A549 (cell line): ENCODE measurements around the gene MBNL3. TPM values are rescaled to one million over a fixed set of nuclear protein-coding genes. Genes with fewer than 3 reads are reported as not detected.

ENCODE experiments used
- ATAC-seq, 2 experiments: fragments of 200-7000 bp in 1 of 2; fragments of >200 bp in 1 of 2; cut with Nextera tagmentation in 1 of 2; cut with Tn5 transposase in 1 of 2; 3 replicates each; pipeline versions ENCODE4 v1.8.0 to v1.9.1; 2018 to 2020; ENCODE audit warnings: mild to moderate bottlenecking in 1 of 2, moderate library complexity in 1 of 2
- CTCF ChIA-PET: fragments of 300-600 bp; sonication (Branson Sonifier 250); formaldehyde crosslinking; extraction: SDS; loops from one replicate; lab custom pipeline; 2021; ENCODE audit warnings: antibody characterized with exemption, inconsistent platforms; lab: Yijun Ruan, JAX
- POLR2A ChIA-PET: fragments of 350-600 bp; formaldehyde crosslinking; extraction: SDS; loops from one replicate; lab custom pipeline; 2021; ENCODE audit warnings: antibody characterized with exemption, inconsistent platforms; lab: Yijun Ruan, JAX
- DNase-seq, 2 experiments: peaks; one replicate each; pipeline versions ENCODE4 v3.0.0 to v3.0.0-alpha.2; 2011 to 2016; ENCODE audit warnings: low read depth in 1 of 2, low spot score in 1 of 2
- FAIRE-seq: peaks from 2 replicates; lab custom pipeline; 2011; peaks lifted over from hg19 to GRCh38; lab: Jason Lieb, UNC
- H3K27ac ChIP-seq, 2 experiments: fragments of >200 bp; sonication (Bioruptor Twin); formaldehyde crosslinking; 3 replicates each; pipeline ENCODE4 v1.5.1; 2016 to 2017
- H3K4me1 ChIP-seq: fragments of >200 bp; sonication (Bioruptor Twin); formaldehyde crosslinking; 3 replicates; pipeline ENCODE4 v1.6.1; 2016
- H3K4me2 ChIP-seq: fragments of >200 bp; sonication (Bioruptor Twin); formaldehyde crosslinking; 3 replicates; pipeline ENCODE4 v1.6.1; 2016
- H3K4me3 ChIP-seq: fragments of >200 bp; sonication (Bioruptor Twin); formaldehyde crosslinking; 3 replicates; pipeline ENCODE4 v1.5.1; 2016
- H3K9me3 ChIP-seq: fragments of >200 bp; sonication (Bioruptor Twin); formaldehyde crosslinking; 3 replicates; pipeline ENCODE4 v1.6.1; 2016
- BHLHE40 ChIP-seq: IDR thresholded peaks from 2 replicates; pipeline ENCODE4 v1.6.1; 2012; ENCODE audit warnings: low read depth, low read length, inconsistent platforms
- CBX2 ChIP-seq: fragments of 200-600 bp; sonication (generic); IDR thresholded peaks from 2 replicates; pipeline ENCODE4 v1.6.1; 2016; ENCODE audit warnings: low read depth, mild to moderate bottlenecking, borderline replicate concordance
- CEBPB ChIP-seq, 2 experiments: fragments of >200 bp in 1 of 2; sonication (Bioruptor Twin) in 1 of 2; formaldehyde crosslinking in 1 of 2; IDR thresholded peaks; 2 replicates each; pipeline ENCODE4 v1.6.1; 2012 to 2016
- CHD2 ChIP-seq: fragments of 150-350 bp; IDR thresholded peaks from 2 replicates; pipeline ENCODE4 v1.6.1; 2014; ENCODE audit warnings: low read length; ENCODE audit not compliant: partially characterized antibody
- CHD4 ChIP-seq: fragments of 200-600 bp; sonication (generic); IDR thresholded peaks from 2 replicates; pipeline ENCODE4 v1.6.1; 2016; ENCODE audit warnings: antibody characterized with exemption, mild to moderate bottlenecking, borderline replicate concordance
- EHMT2 ChIP-seq: fragments of 200-600 bp; sonication (generic); IDR thresholded peaks from 2 replicates; pipeline ENCODE4 v1.6.1; 2016; ENCODE audit warnings: antibody characterized with exemption, low read depth, mild to moderate bottlenecking, moderate library complexity
- EP300 ChIP-seq, 2 experiments: fragments of >200 bp; sonication (Bioruptor Twin); formaldehyde crosslinking; IDR thresholded peaks; 2 replicates in 1 of 2; 3 replicates in 1 of 2; pipeline ENCODE4 v1.6.1; 2016 to 2017
- ESRRA ChIP-seq: fragments of 150-350 bp; IDR thresholded peaks from 2 replicates; pipeline ENCODE4 v1.6.1; 2014; ENCODE audit warnings: mild to moderate bottlenecking, low read length, borderline replicate concordance
- FOSB ChIP-seq: fragments of 250-450 bp; sonication (Bioruptor Pico); IDR thresholded peaks from 2 replicates; pipeline ENCODE4 v1.5.0; 2020; ENCODE audit warnings: mild to moderate bottlenecking, moderate library complexity
- FOSL2 ChIP-seq, 2 experiments: fragments of 450-650 bp in 1 of 2; fragments of >200 bp in 1 of 2; sonication (Bioruptor Twin) in 1 of 2; formaldehyde crosslinking; IDR thresholded peaks; 2 replicates each; pipeline versions ENCODE4 v1.5.0 to v1.6.1; 2016 to 2020; ENCODE audit warnings: mild to moderate bottlenecking in 1 of 2, moderate library complexity in 1 of 2
- GATA3 ChIP-seq: IDR thresholded peaks from 2 replicates; pipeline ENCODE4 v1.6.1; 2012; ENCODE audit warnings: borderline replicate concordance
- HDAC2 ChIP-seq: fragments of 200-600 bp; sonication (generic); IDR thresholded peaks from 2 replicates; pipeline ENCODE4 v1.6.1; 2016
- HOXB13 ChIP-seq: fragments of 250-450 bp; sonication (Bioruptor Pico); IDR thresholded peaks from 2 replicates; pipeline ENCODE4 v1.5.0; 2020; ENCODE audit warnings: low read depth, mild to moderate bottlenecking, moderate library complexity
- JUN ChIP-seq, 2 experiments: fragments of >200 bp; sonication (Bioruptor Twin); formaldehyde crosslinking; IDR thresholded peaks; 2 replicates in 1 of 2; 3 replicates in 1 of 2; pipeline ENCODE4 v1.6.1; 2016 to 2017
- JUNB ChIP-seq: fragments of >200 bp; sonication (Bioruptor Twin); formaldehyde crosslinking; IDR thresholded peaks from 2 replicates; pipeline ENCODE4 v1.6.1; 2016
- KDM1A ChIP-seq: fragments of 200-600 bp; sonication (generic); IDR thresholded peaks from 2 replicates; pipeline ENCODE4 v1.6.1; 2016; ENCODE audit warnings: low read depth, mild to moderate bottlenecking
- KDM5A ChIP-seq: fragments of 200-600 bp; sonication (generic); IDR thresholded peaks from 2 replicates; pipeline ENCODE4 v1.6.1; 2016; ENCODE audit warnings: antibody characterized with exemption, mild to moderate bottlenecking
- NR3C1 ChIP-seq: fragments of >200 bp; sonication (Bioruptor Twin); formaldehyde crosslinking; IDR thresholded peaks from 3 replicates; pipeline ENCODE4 v1.6.1; 2017
- PHF8 ChIP-seq: fragments of 200-600 bp; sonication (generic); IDR thresholded peaks from 2 replicates; pipeline ENCODE4 v1.6.1; 2016; ENCODE audit warnings: low read depth, mild to moderate bottlenecking, antibody characterized with exemption, moderate library complexity, borderline replicate concordance
- POLR2A ChIP-seq: IDR thresholded peaks from 2 replicates; pipeline ENCODE4 v1.6.1; 2012; ENCODE audit warnings: mild to moderate bottlenecking, low read length
- RAD21 ChIP-seq, 2 experiments: fragments of >200 bp in 1 of 2; sonication (Bioruptor Twin) in 1 of 2; formaldehyde crosslinking in 1 of 2; IDR thresholded peaks in 1 of 2; conservative IDR thresholded peaks in 1 of 2; 2 replicates in 1 of 2; 3 replicates in 1 of 2; pipeline ENCODE4 v1.6.1; 2012 to 2018; ENCODE audit warnings: inconsistent platforms in 1 of 2
- RNF2 ChIP-seq: fragments of 200-600 bp; sonication (generic); IDR thresholded peaks from 2 replicates; pipeline ENCODE4 v1.6.1; 2016; ENCODE audit warnings: low read depth, mild to moderate bottlenecking, antibody characterized with exemption, moderate library complexity, borderline replicate concordance
- SMC3 ChIP-seq: fragments of >200 bp; sonication (Bioruptor Twin); formaldehyde crosslinking; IDR thresholded peaks from 3 replicates; pipeline ENCODE4 v1.6.1; 2018; ENCODE audit warnings: inconsistent platforms
- SREBF2 ChIP-seq: fragments of 450-650 bp; IDR thresholded peaks from 2 replicates; pipeline ENCODE4 v1.6.1; 2014; ENCODE audit warnings: mild to moderate bottlenecking, moderate library complexity
- TFCP2L1 ChIP-seq: fragments of 250-450 bp; sonication (Bioruptor Pico); IDR thresholded peaks from 2 replicates; pipeline ENCODE4 v1.5.0; 2021; ENCODE audit warnings: mild to moderate bottlenecking
- ZC3H11A ChIP-seq: fragments of 450-650 bp; IDR thresholded peaks from 2 replicates; pipeline ENCODE4 v1.6.1; 2014; ENCODE audit warnings: antibody characterized with exemption, mild to moderate bottlenecking
- ZNF302 ChIP-seq: fragments of 250-450 bp; sonication (Bioruptor Pico); IDR thresholded peaks from 2 replicates; pipeline ENCODE4 v1.9.0; 2021; ENCODE audit warnings: inconsistent platforms, mild to moderate bottlenecking, moderate library complexity
- WGBS: methylation state at CpG from one replicate; pipeline ENCODE4 v1.1.6; 2017; ENCODE audit errors: missing lambda C conversion rate; 5-methylcytosine and 5-hydroxymethylcytosine counted together
- polyA plus RNA-seq, 4 experiments: library from polyadenylated mRNA; depleted of rRNA in 3 of 4; stranded (reverse); fragments of >200 nt; fragmentation: RNase III in 1 of 4; extraction: RNeasy Plus Mini Kit Qiagen cat#74134 plus additional on column Dnase treatment in 1 of 4; gene quantifications; 2 replicates in 3 of 4; 3 replicates in 1 of 4; pipeline ENCODE4 v1.2.3, GENCODE V29; 2011 to 2017
- TF ChIP-seq, protein P1 (sequence below): IDR thresholded peaks from 2 replicates; pipeline ENCODE4 v1.6.1; 2012; ENCODE audit warnings: low read depth, borderline replicate concordance
- TF ChIP-seq, protein P2 (sequence below): fragments of 450-650 bp; IDR thresholded peaks from 2 replicates; pipeline ENCODE4 v1.6.1; 2014; ENCODE audit warnings: antibody characterized with exemption
- TF ChIP-seq, protein P3 (sequence below): fragments of 250-450 bp; sonication (Bioruptor Pico); IDR thresholded peaks from 2 replicates; pipeline ENCODE4 v1.5.0; 2020; ENCODE audit warnings: low read depth, mild to moderate bottlenecking, moderate library complexity
- TF ChIP-seq, protein P4 (sequence below): fragments of >200 bp; sonication (Bioruptor Twin); formaldehyde crosslinking; IDR thresholded peaks from 3 replicates; pipeline ENCODE4 v1.5.1; 2016
- TF ChIP-seq, protein P5 (sequence below): fragments of 250-450 bp; sonication (Bioruptor Pico); IDR thresholded peaks from 2 replicates; pipeline ENCODE4 v1.5.0; 2021; ENCODE audit warnings: mild to moderate bottlenecking, moderate library complexity, borderline replicate concordance

Gene MBNL3
- polyA plus RNA-seq, 2 of the 4 experiments (the other 2 are of a cell fraction): not detected

DNA sequence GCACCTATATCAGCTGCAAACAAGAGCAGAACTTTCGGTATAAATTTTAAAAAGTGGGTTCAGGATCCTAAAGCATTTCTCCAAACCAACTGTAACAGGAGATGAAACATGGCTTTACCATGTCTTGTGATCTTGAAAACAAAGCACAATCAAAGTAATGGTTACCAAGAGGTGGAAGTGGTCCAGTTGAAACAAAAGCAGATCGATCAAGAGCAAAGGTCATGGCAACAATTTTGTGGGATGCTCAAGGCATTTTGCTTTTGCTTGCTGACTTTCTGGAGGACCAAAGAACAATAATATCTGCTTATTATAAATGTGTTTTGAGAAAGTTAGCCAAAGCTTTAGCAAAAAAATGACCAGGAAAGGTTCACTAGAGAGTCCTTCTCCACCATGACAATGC is 152.7 kb downstream of the MBNL3 start:
- ATAC-seq: no peak
- TF ChIP-seq KDM1A: no peak
- no peak for TF ChIP-seq GATA3
- TF ChIP-seq, protein P1, sequence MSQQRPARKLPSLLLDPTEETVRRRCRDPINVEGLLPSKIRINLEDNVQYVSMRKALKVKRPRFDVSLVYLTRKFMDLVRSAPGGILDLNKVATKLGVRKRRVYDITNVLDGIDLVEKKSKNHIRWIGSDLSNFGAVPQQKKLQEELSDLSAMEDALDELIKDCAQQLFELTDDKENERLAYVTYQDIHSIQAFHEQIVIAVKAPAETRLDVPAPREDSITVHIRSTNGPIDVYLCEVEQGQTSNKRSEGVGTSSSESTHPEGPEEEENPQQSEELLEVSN: no peak
- no peak for TF ChIP-seq POLR2A
- TF ChIP-seq CBX2: no peak
- TF ChIP-seq, protein P2, sequence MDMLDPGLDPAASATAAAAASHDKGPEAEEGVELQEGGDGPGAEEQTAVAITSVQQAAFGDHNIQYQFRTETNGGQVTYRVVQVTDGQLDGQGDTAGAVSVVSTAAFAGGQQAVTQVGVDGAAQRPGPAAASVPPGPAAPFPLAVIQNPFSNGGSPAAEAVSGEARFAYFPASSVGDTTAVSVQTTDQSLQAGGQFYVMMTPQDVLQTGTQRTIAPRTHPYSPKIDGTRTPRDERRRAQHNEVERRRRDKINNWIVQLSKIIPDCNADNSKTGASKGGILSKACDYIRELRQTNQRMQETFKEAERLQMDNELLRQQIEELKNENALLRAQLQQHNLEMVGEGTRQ: no peak
- TF ChIP-seq, protein P3, sequence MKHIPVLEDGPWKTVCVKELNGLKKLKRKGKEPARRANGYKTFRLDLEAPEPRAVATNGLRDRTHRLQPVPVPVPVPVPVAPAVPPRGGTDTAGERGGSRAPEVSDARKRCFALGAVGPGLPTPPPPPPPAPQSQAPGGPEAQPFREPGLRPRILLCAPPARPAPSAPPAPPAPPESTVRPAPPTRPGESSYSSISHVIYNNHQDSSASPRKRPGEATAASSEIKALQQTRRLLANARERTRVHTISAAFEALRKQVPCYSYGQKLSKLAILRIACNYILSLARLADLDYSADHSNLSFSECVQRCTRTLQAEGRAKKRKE (CRISPR knock-in tag): no peak
- TF ChIP-seq HOXB13 (CRISPR knock-in tag): no peak
- no peak for TF ChIP-seq PHF8
- no peak for TF ChIP-seq CHD4
- TF ChIP-seq CHD2: no peak
- no peak for TF ChIP-seq EHMT2
- TF ChIP-seq CEBPB (IDR thresholded peaks at IDR 0.05): no peak
- TF ChIP-seq BHLHE40: no peak
- TF ChIP-seq JUNB: no peak
- TF ChIP-seq EP300 (IDR thresholded peaks at IDR 0.05): no peak
- TF ChIP-seq, protein P4, sequence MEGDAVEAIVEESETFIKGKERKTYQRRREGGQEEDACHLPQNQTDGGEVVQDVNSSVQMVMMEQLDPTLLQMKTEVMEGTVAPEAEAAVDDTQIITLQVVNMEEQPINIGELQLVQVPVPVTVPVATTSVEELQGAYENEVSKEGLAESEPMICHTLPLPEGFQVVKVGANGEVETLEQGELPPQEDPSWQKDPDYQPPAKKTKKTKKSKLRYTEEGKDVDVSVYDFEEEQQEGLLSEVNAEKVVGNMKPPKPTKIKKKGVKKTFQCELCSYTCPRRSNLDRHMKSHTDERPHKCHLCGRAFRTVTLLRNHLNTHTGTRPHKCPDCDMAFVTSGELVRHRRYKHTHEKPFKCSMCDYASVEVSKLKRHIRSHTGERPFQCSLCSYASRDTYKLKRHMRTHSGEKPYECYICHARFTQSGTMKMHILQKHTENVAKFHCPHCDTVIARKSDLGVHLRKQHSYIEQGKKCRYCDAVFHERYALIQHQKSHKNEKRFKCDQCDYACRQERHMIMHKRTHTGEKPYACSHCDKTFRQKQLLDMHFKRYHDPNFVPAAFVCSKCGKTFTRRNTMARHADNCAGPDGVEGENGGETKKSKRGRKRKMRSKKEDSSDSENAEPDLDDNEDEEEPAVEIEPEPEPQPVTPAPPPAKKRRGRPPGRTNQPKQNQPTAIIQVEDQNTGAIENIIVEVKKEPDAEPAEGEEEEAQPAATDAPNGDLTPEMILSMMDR: no peak
- TF ChIP-seq RAD21 (conservative IDR thresholded peaks at IDR 0.05 in 1 of 2, IDR thresholded peaks at IDR 0.05 in 1 of 2): no peak
- FAIRE-seq: no peak
- POLR2A ChIA-PET: no interaction called here
- Histone ChIP-seq H3K4me1 (no peaks in the 10 kb centered on the region), H3K4me2 (no peak overlapping the region), H3K9me3 (no peaks in the 10 kb centered on the region), H3K4me3 (no peak overlapping the region), H3K27ac (no peak overlapping the region)
- no peak for DNase-seq
- 5% methylated on average over 2 of the region's 2 CpGs for WGBS
- CTCF ChIA-PET: no interaction called here

DNA sequence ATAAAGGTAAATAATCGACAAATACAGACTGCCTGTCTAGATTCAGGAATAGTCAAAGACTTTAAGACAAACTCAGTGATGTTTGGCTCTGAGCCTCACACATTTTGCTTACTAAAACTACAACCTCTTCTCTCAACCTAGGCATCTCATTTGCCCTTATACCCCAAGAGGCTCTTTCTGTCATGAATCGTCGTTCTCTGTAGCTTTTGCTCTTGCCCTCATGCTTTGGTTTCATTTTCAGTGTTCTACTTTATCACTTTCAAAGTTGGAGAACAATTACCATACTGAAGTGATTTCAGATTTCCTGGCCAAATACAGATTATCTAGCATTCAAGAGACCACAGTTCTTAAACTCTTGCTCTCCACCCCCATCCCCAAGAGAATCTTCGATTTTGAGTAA is 155.5 kb downstream of the MBNL3 start:
- no peak overlapping the region for H3K4me3 ChIP-seq
- CTCF ChIA-PET: interaction anchor here (0.6 kb wide), 1 partner anchor 41 kb away, joined by 5 read pairs; no protein-coding TSS in a partner anchor
- POLR2A ChIA-PET: no interaction called here
- DNase-seq (no peak), ATAC-seq (no peak), FAIRE-seq (no peak)
- WGBS: 0% methylated on average over 4 of the region's 4 CpGs
- H3K4me1 ChIP-seq: no peaks in the 10 kb centered on the region
- no peak overlapping the region for H3K4me2 ChIP-seq
- H3K9me3 ChIP-seq: no peaks in the 10 kb centered on the region
- H3K27ac ChIP-seq: no peak overlapping the region
- no peak for TF ChIP-seq TFCP2L1
- no peak for TF ChIP-seq JUN (IDR thresholded peaks at IDR 0.05)
- TF ChIP-seq, protein P5, sequence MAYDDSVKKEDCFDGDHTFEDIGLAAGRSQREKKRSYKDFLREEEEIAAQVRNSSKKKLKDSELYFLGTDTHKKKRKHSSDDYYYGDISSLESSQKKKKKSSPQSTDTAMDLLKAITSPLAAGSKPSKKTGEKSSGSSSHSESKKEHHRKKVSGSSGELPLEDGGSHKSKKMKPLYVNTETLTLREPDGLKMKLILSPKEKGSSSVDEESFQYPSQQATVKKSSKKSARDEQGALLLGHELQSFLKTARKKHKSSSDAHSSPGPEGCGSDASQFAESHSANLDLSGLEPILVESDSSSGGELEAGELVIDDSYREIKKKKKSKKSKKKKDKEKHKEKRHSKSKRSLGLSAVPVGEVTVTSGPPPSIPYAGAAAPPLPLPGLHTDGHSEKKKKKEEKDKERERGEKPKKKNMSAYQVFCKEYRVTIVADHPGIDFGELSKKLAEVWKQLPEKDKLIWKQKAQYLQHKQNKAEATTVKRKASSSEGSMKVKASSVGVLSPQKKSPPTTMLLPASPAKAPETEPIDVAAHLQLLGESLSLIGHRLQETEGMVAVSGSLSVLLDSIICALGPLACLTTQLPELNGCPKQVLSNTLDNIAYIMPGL (CRISPR knock-in tag): no peak
- no peak for TF ChIP-seq RAD21 (conservative IDR thresholded peaks at IDR 0.05 in 1 of 2, IDR thresholded peaks at IDR 0.05 in 1 of 2)
- TF ChIP-seq RNF2: no peak
- TF ChIP-seq POLR2A: no peak
- no peak for TF ChIP-seq FOSL2 (IDR thresholded peaks at IDR 0.05)
- TF ChIP-seq FOSL2 (CRISPR knock-in tag; IDR thresholded peaks at IDR 0.05): no peak
- no peak for TF ChIP-seq ESRRA
- no peak for TF ChIP-seq ZNF302 (CRISPR knock-in tag)
- no peak for TF ChIP-seq SMC3
- no peak for TF ChIP-seq CBX2
- no peak for TF ChIP-seq GATA3
- TF ChIP-seq KDM5A: no peak
- TF ChIP-seq ZC3H11A: no peak
- TF ChIP-seq NR3C1: no peak
- no peak for TF ChIP-seq FOSB
- no peak for TF ChIP-seq SREBF2
- TF ChIP-seq HDAC2: no peak
- TF ChIP-seq, protein P4: no peak
